ENCODE measurements around the gene HHAT.

Gene HHAT

GRCh38 chr1:210328746-210329503 is at the start of gene HHAT:
TSS of gene HHAT (plus strand) at chr1:210328902. CDS start at chr1:210348976, 20,074 bp downstream.
- TF ChIP-seq GATA1 (IDR thresholded peaks at IDR 0.05; ENCODE audit: low read depth, low read length) (no peak), POLR2A (IDR thresholded peaks at IDR 0.05; ENCODE audit: low read length) (no peak)
- DNase-seq: peak; percentile 14 to 18

DNA sequence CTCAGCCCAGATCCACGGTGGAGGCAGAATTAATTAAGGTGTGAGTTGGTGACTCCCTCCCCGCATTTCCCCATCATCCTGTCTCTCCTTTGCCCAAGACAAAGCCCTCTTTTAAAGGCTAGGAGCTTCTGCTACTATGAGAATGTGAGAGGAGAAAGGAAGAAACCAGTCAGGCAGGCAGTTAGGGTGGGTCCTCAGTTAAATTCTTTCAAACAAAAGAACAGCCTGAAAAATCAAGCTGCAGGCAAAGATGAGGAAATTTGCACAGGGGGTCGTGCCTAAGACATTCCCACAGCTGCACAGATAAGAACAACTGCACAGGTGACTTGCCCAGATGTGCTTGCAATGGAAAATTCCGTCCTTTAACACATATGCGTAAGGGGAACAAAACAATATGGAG is 48.5 kb upstream of the HHAT start:
- DNase-seq: no peak
- TF ChIP-seq GATA1 (IDR thresholded peaks at IDR 0.05; ENCODE audit: low read depth, low read length): no peak
- no peak for TF ChIP-seq POLR2A (IDR thresholded peaks at IDR 0.05; ENCODE audit: low read length)

DNA sequence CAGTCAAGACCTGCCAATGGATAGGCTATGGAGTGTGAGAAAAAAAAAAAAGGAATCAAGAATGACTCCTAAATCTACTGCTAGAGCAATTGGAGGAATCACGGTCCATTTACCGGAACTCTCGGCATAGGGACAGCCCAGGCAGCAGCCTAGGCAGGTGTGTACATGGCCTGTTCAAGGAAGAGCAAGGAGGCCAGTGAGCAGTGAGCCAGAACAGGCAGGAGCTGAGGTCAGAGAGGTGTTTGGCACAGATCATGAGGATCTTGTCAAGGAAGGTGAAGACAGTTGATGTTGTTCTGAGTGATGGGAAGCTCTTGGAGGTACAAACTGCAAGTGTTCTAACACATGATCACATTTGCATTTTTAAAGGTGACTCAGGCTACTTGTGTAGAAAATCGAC is 40.6 kb upstream of the HHAT start:
- DNase-seq: no peak
- TF ChIP-seq GATA1 (IDR thresholded peaks at IDR 0.05; ENCODE audit: low read depth, low read length) (no peak), POLR2A (IDR thresholded peaks at IDR 0.05; ENCODE audit: low read length) (no peak)

DNA sequence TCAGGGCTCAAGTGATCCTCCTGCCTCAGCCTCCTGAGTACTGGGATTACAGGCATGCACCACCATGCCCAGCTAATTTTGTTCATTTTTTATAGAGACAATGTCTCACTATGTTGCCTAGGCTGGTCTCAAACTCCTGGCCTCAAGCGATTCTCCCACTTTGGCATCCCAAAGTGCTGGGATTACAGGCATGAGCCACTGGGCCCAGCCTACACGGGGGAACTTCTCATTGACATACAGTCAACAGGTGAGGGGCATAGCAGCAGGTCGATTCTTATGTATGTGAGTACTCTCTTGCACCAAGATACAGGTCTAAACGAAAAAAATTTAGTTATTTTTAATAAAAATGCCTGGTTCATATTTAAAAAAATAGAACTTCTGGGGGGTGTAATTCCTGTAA is 39.5 kb upstream of the HHAT start:
- no peak for DNase-seq
- TF ChIP-seq POLR2A (IDR thresholded peaks at IDR 0.05; ENCODE audit: low read length) (no peak), GATA1 (IDR thresholded peaks at IDR 0.05; ENCODE audit: low read depth, low read length) (no peak)

GRCh38 chr1:210291081-210291764 is 37.5 kb upstream of the HHAT start:
- DNase-seq: no peak
- TF ChIP-seq POLR2A (IDR thresholded peaks at IDR 0.05; ENCODE audit: low read length) (no peak), GATA1 (IDR thresholded peaks at IDR 0.05; ENCODE audit: low read depth, low read length) (no peak)

- DNase-seq: no peak
- TF ChIP-seq POLR2A (IDR thresholded peaks at IDR 0.05; ENCODE audit: low read length) (no peak), GATA1 (IDR thresholded peaks at IDR 0.05; ENCODE audit: low read depth, low read length) (no peak)
Observed at GRCh38 chr1:210291786-210292230, 36.9 kb upstream of the HHAT start.

DNA sequence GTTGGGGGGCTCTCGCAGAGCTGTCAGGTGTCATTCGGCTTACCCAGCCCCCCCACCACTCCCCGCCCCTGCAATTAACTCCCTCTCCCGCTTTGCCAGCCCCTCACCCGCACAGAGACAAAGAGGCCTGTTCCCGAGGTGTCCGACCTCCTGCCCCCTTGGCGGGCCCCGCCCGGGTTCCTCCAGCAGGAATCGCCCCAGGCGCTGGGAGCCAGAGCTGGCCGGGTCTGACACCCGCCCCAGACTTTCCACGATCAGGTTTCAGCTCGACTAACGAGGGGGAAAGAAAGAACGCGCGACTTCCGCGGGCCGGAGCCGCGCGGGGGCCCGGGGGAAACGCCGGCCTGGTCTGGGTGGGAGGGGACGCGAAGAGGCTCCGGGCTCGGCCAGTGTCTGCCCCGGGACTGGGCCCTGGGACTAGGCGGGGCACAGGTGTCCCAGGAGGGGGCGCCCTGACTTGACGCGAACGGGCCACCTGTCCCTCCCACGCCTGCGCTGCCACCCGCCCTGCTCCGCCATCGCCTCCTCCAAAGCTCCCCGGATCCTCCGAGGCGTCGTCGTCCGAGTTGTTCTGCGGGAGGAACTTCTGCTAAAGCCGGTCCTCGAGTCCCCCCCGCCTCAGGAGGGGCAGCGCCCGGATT is 36.4 kb upstream of the HHAT start:
- no peak for TF ChIP-seq GATA1 (IDR thresholded peaks at IDR 0.05; ENCODE audit: low read depth, low read length)
- DNase-seq: no peak

GRCh38 chr1:210293171-210293607 is 35.5 kb upstream of the HHAT start:
- no peak for TF ChIP-seq GATA1 (IDR thresholded peaks at IDR 0.05; ENCODE audit: low read depth, low read length)
- no peak for TF ChIP-seq POLR2A (IDR thresholded peaks at IDR 0.05; ENCODE audit: low read length)
- DNase-seq: no peak

GRCh38 chr1:210294999-210295745 is 33.5 kb upstream of the HHAT start:
- TF ChIP-seq POLR2A (IDR thresholded peaks at IDR 0.05; ENCODE audit: low read length) (no peak), GATA1 (IDR thresholded peaks at IDR 0.05; ENCODE audit: low read depth, low read length) (no peak)
- DNase-seq: no peak

GRCh38 chr1:210296682-210297081 is 32.0 kb upstream of the HHAT start:
- DNase-seq: no peak
- no peak for TF ChIP-seq POLR2A (IDR thresholded peaks at IDR 0.05; ENCODE audit: low read length)
- no peak for TF ChIP-seq GATA1 (IDR thresholded peaks at IDR 0.05; ENCODE audit: low read depth, low read length)

- DNase-seq: no peak
- no peak for TF ChIP-seq POLR2A (IDR thresholded peaks at IDR 0.05; ENCODE audit: low read length)
- TF ChIP-seq GATA1 (IDR thresholded peaks at IDR 0.05; ENCODE audit: low read depth, low read length): no peak
Observed at GRCh38 chr1:210298296-210298695, 30.4 kb upstream of the HHAT start.

DNA sequence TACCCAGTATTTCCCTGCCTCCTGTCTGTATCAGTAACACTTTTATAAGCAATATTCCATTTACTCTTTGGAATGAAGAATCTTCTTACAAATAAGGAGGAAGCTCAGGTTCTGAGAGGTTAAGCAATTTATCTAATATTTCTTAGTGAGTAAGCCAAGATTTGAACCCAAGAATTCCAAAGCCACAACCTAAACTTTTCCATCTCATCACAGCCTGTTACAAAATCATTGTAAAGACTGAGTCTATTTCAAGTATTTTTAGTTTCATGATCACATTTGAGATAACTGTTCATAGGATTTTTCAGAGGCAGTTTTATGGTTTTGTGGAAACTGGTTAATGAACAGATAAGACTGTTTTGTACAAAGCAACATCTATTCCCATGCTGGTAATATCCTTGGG is 29.8 kb upstream of the HHAT start:
- DNase-seq: no peak
- TF ChIP-seq GATA1 (IDR thresholded peaks at IDR 0.05; ENCODE audit: low read depth, low read length): no peak
- no peak for TF ChIP-seq POLR2A (IDR thresholded peaks at IDR 0.05; ENCODE audit: low read length)

GRCh38 chr1:210299501-210299900 is 29.2 kb upstream of the HHAT start:
- DNase-seq: no peak
- no peak for TF ChIP-seq GATA1 (IDR thresholded peaks at IDR 0.05; ENCODE audit: low read depth, low read length)
- no peak for TF ChIP-seq POLR2A (IDR thresholded peaks at IDR 0.05; ENCODE audit: low read length)
